Measurements from ENCODE around the gene TADA2B.

Gene TADA2B, protein sequence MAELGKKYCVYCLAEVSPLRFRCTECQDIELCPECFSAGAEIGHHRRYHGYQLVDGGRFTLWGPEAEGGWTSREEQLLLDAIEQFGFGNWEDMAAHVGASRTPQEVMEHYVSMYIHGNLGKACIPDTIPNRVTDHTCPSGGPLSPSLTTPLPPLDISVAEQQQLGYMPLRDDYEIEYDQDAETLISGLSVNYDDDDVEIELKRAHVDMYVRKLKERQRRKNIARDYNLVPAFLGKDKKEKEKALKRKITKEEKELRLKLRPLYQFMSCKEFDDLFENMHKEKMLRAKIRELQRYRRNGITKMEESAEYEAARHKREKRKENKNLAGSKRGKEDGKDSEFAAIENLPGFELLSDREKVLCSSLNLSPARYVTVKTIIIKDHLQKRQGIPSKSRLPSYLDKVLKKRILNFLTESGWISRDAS

DNA sequence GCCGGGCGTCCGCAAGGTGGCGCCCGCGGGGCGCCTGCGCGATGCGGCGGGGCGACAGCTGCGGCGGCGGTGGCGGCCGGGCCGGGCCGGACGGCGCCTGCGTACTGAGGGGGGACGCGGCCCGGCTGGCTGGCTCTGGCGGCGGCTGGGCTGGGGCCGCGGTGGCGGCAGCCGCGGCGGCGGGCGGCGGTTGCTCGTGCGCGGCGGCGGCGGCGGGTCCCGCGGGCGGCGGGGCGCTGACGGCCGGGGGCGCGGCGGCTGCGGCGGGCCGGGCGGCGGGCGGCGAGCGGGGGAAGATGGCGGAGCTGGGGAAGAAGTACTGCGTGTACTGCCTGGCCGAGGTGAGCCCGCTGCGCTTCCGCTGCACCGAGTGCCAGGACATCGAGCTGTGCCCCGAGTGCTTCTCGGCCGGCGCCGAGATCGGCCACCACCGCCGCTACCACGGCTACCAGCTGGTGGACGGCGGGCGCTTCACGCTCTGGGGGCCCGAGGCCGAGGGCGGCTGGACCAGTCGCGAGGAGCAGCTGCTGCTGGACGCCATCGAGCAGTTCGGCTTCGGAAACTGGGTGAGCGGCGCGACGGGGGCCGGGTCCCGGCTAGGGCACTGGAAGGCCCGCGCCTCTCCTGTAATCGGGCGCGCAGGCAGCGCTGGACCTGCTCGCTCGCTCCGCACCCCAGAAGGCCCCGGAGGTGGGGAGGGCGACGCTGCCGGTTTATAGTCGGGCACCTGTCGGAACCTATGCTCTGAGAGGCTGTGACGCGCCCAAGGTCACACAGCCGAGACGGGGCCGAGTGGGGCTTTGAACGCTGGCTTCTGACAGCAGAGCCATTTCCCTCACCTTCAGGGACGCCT is at the start of gene TADA2B:
Gene TADA2B, plus strand, starts transcription at position 89 of the 853 bp plus-strand sequence. Its CDS starts 208 bp downstream, at position 297.
- peak within 1 kb of the TSS; percentile 90 for H3K4me3 Mint-ChIP-seq
- H3K27me3 Mint-ChIP-seq (ENCODE audit: low read depth), result no peaks in the 10 kb centered on the region
- H3K9me3 Mint-ChIP-seq, result no peaks in the 10 kb centered on the region
- peaks cover 12% of the 10 kb centered on the region for H3K36me3 Mint-ChIP-seq (ENCODE audit: low read depth)
- H3K27ac Mint-ChIP-seq, result peak within 1 kb of the TSS; percentile 86
- peaks cover 40% of the 10 kb centered on the region for H3K4me1 Mint-ChIP-seq (ENCODE audit: low read depth)

DNA sequence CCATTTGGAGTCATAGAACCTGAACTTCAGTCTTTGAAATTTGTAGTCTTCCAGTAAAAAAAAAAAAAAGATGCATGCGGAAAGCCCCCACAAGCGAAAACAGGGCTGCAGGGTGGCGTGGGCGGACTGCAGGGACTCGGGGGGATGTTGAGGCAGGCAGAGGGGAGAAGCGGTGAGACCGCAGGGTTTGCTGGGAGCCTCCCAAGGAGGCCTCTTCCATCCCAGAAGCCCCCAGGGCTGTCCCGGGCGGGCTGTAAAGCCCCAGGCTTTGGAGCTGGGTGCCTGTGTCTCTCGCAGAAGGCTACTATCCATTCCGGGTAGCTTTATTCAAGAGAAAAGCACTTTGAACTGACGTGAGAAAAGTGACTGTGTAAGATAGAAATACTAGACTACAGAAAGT is 46.7 kb upstream of the TADA2B start:
- Mint-ChIP-seq H3K27ac (no peak overlapping the region), H3K9me3 (no peaks in the 10 kb centered on the region), H3K4me3 (no peak overlapping the region), H3K4me1 (ENCODE audit: low read depth) (peaks cover 48% of the 10 kb centered on the region), H3K27me3 (ENCODE audit: low read depth) (no peaks in the 10 kb centered on the region), H3K36me3 (ENCODE audit: low read depth) (peaks cover 36% of the 10 kb centered on the region)

DNA sequence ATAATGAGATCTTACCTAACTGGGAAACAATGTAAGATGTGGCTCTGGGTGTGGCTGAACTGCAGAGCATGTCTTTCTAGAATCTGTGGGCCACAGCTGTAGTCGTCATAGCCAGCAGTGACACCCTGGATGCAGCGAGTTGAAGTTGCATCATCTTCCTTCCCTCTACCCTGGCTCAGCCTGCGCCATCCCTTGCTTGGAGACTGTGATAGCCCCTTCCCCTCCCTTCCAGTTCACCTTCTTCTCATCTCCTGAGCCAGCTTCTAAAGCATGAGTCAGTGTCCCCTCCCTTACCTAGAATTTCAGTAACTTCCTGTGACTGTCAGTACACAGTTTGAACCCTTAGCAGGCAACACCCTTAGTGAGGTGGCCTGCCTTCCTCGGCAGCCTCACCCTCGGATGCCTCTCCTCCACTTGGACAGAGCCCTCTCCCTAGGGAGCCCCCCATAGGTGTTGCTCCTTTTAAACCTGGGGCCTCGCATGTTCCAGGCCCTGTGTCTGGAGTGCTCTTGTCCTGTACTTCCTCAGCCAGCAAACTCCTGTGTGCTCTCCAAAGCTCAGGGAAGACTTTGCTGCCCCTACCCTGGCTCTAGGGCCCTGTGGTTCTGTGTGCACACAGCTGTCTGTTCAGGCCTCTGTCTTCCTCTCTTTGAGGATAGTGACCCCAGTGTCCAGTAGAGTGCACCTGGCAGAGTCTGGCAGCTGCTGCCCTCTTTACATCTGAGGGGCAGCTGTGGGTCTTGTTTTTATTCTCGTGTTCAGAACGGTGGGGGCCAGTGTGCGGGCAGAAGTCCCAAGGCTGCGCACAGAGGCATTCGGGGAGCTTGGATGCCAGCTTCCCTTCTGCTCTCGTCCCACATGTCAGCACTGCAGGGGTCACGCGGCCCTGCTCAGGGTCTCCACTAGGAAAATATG is 43.7 kb upstream of the TADA2B start:
- H3K4me1 Mint-ChIP-seq (ENCODE audit: low read depth), result peaks cover 32% of the 10 kb centered on the region
- peak overlapping the region; percentile 92 for H3K27ac Mint-ChIP-seq

DNA sequence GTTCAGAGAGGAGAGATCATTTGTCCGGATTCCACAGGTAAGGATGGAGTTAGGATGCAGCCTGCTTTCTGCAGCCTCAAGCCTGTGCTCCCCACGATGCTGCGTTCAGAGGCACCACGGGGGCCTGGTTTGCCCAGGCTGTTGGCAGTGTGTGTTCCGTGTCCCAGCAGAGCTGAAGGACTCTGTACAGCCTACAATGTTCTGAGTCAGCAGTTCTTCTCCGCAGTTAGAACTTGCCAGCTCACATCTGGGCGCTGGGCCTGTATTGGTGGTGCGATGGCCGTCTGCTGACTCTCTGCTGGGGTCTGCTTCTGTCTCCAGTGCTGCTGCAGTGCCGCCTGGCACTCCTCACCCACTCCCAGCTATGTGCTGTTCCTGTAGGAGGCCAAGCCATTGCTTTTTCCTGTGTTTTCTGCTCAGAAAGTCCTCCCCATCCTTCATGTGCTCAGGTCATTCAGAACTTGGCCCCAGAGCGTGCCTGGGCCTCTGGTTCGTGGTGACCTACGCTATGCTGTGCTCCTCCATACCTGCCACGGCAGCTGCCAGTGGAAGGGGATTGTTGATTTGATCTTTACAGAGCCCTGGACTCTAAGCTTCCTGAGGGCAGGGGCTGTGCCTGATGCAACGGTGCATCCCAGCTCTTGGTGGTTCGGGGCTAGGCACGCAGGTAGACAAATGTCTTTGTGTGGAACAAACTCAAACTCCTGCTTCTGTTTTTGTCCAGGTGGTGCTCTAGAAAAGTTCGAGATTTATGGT is 42.6 kb upstream of the TADA2B start:
- H3K9me3 Mint-ChIP-seq, result no peaks in the 10 kb centered on the region
- H3K4me3 Mint-ChIP-seq, result no peak overlapping the region
- H3K27ac Mint-ChIP-seq, result peak overlapping the region; percentile 92
- peaks cover 32% of the 10 kb centered on the region for H3K4me1 Mint-ChIP-seq (ENCODE audit: low read depth)
- no peaks in the 10 kb centered on the region for H3K27me3 Mint-ChIP-seq (ENCODE audit: low read depth)
- H3K36me3 Mint-ChIP-seq (ENCODE audit: low read depth), result peaks cover 40% of the 10 kb centered on the region

More for the DNA sequence above, 43.7 kb upstream of the TADA2B start:
- peak overlapping the region; percentile 49 for H3K4me3 Mint-ChIP-seq
- H3K27me3 Mint-ChIP-seq (ENCODE audit: low read depth), result no peaks in the 10 kb centered on the region
- H3K9me3 Mint-ChIP-seq, result no peaks in the 10 kb centered on the region
- H3K36me3 Mint-ChIP-seq (ENCODE audit: low read depth), result peaks cover 43% of the 10 kb centered on the region

DNA sequence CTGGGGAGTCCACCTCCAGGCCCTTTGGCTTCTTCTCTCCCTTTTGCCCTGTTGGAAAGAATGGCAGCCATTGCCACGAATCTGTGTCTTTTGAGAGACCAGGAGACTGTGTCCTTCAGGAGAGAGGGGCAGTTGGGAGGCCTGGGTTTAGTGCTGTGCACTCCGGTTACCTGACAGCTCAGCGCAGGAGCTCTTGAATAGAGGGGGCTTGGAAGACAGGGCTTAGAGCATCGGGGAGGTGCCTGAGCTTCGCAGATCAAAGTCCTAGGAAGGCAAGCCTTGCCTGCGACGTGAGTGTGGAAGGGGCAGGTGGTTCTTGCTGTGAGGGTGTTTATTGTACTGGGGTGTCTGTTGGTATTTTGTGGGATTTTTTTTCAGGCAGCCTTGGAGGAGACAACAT is 41.9 kb upstream of the TADA2B start:
- no peak overlapping the region for H3K4me3 Mint-ChIP-seq
- peak overlapping the region; percentile 54 for H3K27ac Mint-ChIP-seq
- peaks cover 32% of the 10 kb centered on the region for H3K4me1 Mint-ChIP-seq (ENCODE audit: low read depth)
- peaks cover 42% of the 10 kb centered on the region for H3K36me3 Mint-ChIP-seq (ENCODE audit: low read depth)
- H3K9me3 Mint-ChIP-seq, result no peaks in the 10 kb centered on the region
- H3K27me3 Mint-ChIP-seq (ENCODE audit: low read depth), result no peaks in the 10 kb centered on the region

DNA sequence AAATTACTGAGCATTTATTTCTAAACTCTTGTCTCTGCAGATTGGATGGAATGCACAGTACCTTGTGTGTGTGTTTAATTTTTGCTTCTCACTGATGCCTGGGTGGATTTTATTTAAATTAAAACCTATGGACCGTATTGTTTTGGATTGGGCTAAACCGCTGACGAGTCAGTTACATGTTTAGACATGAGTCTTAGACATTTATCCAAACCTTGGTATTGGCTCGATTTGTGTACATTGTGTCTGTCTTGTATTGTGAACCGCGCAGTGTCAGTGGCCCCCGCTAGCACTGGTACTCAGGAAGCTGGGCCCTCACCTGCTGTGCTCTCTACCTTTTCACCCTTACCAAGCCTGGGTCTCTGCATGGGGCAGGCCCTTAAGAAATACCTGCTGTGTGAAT is 40.8 kb upstream of the TADA2B start:
- H3K27ac Mint-ChIP-seq, result peak overlapping the region; percentile 62
- H3K36me3 Mint-ChIP-seq (ENCODE audit: low read depth), result peaks cover 46% of the 10 kb centered on the region
- no peak overlapping the region for H3K4me3 Mint-ChIP-seq
- no peaks in the 10 kb centered on the region for H3K9me3 Mint-ChIP-seq
- no peaks in the 10 kb centered on the region for H3K27me3 Mint-ChIP-seq (ENCODE audit: low read depth)
- H3K4me1 Mint-ChIP-seq (ENCODE audit: low read depth), result peaks cover 37% of the 10 kb centered on the region

DNA sequence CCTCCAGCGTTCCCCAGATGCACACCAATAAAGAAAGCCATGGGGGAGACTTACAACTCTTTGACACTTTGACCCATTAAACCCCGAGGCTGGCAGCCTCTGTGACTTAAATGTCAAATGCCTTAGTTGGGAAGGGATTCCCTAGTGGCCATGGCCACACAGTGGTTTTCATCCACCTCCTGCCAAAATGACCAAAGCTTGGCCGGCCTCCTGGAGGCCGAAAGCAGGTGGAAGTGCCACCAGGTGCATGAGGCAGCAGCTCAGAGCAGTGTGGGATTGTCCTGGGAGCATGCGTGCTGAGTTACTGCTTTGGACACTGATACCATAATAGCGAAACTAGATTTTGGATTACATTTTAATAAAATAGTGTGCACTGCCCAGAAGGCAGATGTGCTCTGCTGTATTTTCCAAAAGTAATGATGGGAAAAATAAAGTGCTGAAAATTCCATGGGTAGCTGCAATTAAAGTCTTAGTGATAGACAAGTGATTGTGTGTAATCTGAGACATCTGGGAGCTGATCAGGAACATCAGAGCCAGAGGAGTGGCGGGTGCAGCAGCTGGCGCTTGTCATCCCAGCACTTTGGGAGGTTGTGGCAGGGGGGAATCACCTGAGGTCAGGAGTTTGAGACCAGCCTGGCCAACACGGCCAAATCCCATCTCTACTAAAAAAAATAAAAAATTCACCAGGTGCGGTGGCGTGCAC is 39.8 kb upstream of the TADA2B start:
- H3K27ac Mint-ChIP-seq, result no peak overlapping the region
- H3K9me3 Mint-ChIP-seq, result no peaks in the 10 kb centered on the region
- peaks cover 31% of the 10 kb centered on the region for H3K4me1 Mint-ChIP-seq (ENCODE audit: low read depth)
- no peak overlapping the region for H3K4me3 Mint-ChIP-seq
- H3K27me3 Mint-ChIP-seq (ENCODE audit: low read depth), result no peaks in the 10 kb centered on the region
- peaks cover 47% of the 10 kb centered on the region for H3K36me3 Mint-ChIP-seq (ENCODE audit: low read depth)

DNA sequence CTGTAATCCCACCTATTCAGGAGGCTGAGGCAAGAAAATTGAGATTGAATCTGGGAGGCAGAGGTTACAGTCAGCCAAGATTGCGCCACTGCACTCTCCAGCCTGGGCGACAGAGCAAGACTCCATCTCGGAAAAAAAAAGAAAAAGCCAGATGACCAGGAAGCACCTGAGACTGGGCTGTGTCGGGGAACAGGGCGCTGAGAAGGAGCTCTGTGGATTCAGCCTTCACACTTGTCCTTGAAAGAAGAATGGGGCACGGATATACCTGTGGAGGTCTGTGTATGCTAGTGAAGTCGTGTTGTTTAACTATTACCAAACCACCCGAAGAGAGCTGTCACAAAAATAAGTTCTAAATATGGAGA is 39.3 kb upstream of the TADA2B start:
- peaks cover 50% of the 10 kb centered on the region for H3K36me3 Mint-ChIP-seq (ENCODE audit: low read depth)
- H3K27ac Mint-ChIP-seq, result peak overlapping the region; percentile 55
- no peak overlapping the region for H3K4me3 Mint-ChIP-seq
- H3K27me3 Mint-ChIP-seq (ENCODE audit: low read depth), result no peaks in the 10 kb centered on the region
- H3K9me3 Mint-ChIP-seq, result no peaks in the 10 kb centered on the region
- H3K4me1 Mint-ChIP-seq (ENCODE audit: low read depth), result peaks cover 25% of the 10 kb centered on the region

DNA sequence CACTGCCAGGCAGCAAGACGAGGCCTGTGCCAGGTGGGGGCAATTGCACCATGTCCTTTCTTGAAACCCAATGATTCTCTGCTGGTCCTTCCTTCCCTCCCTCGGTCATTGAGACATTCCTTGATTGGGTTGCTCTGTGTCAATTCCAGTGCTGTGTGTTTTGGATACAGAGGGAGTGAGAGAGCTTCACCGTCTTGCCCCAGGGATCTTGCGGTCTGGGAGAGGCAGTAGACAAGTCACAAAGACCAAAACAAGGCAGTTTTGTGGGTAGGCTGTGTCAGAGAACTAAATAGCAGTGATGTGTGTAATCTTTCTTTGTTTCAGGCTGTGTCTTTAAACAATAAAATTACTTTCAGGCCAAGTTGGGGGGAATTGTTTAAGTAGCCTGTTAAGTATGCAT is 38.8 kb upstream of the TADA2B start:
- Mint-ChIP-seq H3K27me3 (ENCODE audit: low read depth) (no peaks in the 10 kb centered on the region), H3K9me3 (no peaks in the 10 kb centered on the region), H3K4me3 (no peak overlapping the region), H3K4me1 (ENCODE audit: low read depth) (peaks cover 21% of the 10 kb centered on the region), H3K27ac (no peak overlapping the region), H3K36me3 (ENCODE audit: low read depth) (peaks cover 51% of the 10 kb centered on the region)

DNA sequence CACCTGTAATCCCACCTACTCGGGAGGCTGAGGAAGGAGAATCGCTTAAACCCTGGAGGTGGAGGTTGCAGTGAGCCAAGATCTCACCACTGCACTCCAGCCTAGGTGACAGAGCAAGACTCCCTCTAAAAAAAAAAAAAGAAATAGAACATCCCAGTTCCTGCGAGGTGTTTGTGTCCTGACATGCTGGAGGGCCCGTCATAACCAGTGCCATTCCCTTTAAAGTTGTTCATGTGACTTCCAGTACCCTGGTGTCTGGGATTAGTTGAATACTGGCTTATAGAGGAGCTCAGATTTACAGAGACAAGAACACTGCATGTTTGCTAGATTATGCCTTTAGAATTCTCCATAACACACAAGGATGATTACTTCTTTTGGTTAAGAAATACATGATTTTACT is 37.6 kb upstream of the TADA2B start:
- no peak overlapping the region for H3K27ac Mint-ChIP-seq
- no peaks in the 10 kb centered on the region for H3K9me3 Mint-ChIP-seq
- H3K4me1 Mint-ChIP-seq (ENCODE audit: low read depth), result peaks cover 11% of the 10 kb centered on the region
- H3K4me3 Mint-ChIP-seq, result no peak overlapping the region
- H3K36me3 Mint-ChIP-seq (ENCODE audit: low read depth), result peaks cover 54% of the 10 kb centered on the region
- H3K27me3 Mint-ChIP-seq (ENCODE audit: low read depth), result no peaks in the 10 kb centered on the region

DNA sequence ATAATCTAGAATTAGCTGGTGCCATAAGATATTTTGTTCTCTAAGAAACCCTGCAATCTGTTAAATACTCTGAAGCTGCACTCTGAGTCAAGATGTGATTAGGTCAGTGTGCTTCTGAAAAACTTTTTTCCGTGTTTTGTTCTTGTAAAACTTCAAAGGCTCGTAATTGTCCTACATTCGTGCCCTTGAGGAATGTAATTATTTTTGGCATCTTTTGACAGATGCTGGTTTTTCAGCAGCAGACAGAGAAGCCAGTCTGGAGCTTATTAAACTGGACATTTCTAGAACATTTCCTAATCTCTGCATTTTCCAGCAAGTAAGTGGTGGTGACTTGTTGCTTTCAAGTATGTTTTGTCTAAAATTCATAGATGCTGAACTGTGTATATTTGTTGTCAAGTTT is 36.8 kb upstream of the TADA2B start:
- Mint-ChIP-seq H3K4me1 (ENCODE audit: low read depth) (peaks cover 9% of the 10 kb centered on the region), H3K4me3 (no peak overlapping the region), H3K36me3 (ENCODE audit: low read depth) (peaks cover 56% of the 10 kb centered on the region), H3K9me3 (no peaks in the 10 kb centered on the region), H3K27me3 (ENCODE audit: low read depth) (no peaks in the 10 kb centered on the region), H3K27ac (no peak overlapping the region)

DNA sequence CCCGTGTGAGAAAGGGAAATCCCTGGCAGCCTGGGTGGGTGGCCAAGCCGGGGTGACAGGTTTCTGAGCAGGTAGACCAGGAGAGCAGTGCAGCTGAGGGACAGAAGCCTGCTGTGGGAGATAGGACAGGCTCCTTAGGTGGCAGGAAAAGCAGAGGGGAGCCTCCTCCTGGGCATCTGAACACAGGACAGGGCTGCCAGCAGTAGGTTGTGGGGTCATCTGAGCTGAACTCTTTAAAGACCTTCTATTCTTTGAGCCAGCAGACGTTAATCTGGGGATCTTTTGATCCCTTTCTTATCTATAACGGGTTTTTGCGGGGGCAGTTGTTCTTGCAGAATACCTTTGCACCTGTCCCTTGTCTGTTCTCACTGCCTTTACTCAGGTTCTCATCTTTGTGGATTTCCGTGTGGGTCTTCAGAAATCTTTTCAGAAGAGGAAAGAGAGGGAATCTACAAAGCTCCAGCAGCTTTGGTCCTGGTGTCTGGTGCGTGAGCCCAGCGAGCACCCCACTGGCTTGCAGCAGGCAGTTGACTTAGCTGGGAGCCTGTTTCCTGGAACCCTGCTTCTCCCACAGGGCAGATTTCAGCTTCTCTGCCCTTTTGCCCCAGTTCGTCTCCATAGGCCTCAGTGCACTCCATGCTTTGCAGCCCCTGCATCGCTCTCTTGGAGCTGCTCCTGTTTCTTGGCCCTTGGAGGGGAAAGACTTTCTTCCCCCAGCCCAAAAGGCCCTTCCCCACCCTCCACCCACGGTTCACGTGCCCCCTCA is 35.8 kb upstream of the TADA2B start:
- Mint-ChIP-seq H3K27me3 (ENCODE audit: low read depth) (no peaks in the 10 kb centered on the region), H3K36me3 (ENCODE audit: low read depth) (peaks cover 48% of the 10 kb centered on the region), H3K4me3 (no peak overlapping the region), H3K9me3 (no peaks in the 10 kb centered on the region), H3K4me1 (ENCODE audit: low read depth) (peaks cover 6% of the 10 kb centered on the region), H3K27ac (peak overlapping the region; percentile 11)

DNA sequence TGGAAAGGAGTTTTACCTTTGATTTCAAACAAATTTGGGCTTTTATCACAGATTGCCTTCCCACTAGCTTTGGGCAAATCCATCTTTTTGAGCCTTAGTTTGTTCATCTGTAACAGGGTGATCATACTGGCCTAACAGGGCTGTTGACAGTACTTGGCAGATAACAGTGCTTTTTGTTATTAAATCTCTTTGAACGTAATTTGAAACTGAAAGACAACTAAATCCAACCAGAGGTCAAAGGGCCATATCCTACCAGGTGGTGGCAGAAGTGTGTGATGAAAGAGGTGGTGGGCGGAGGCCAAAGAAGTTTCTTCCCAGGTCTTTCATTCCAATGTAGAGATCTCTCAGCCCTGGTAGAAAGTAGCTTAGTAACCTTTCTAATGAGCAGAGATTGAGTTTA is 35.2 kb upstream of the TADA2B start:
- H3K27me3 Mint-ChIP-seq (ENCODE audit: low read depth), result no peaks in the 10 kb centered on the region
- H3K27ac Mint-ChIP-seq, result no peak overlapping the region
- no peaks in the 10 kb centered on the region for H3K9me3 Mint-ChIP-seq
- no peak overlapping the region for H3K4me3 Mint-ChIP-seq
- peaks cover 46% of the 10 kb centered on the region for H3K36me3 Mint-ChIP-seq (ENCODE audit: low read depth)
- H3K4me1 Mint-ChIP-seq (ENCODE audit: low read depth), result peaks cover 7% of the 10 kb centered on the region
